ENCODE results near the gene ERAP2.

GRCh38 chr5:96909003-96909402, 32.7 kb downstream of the ERAP2 start:
- no peak for TF ChIP-seq CTCF (IDR thresholded peaks at IDR 0.05)
- TF ChIP-seq POLR2A (IDR thresholded peaks at IDR 0.05) = no peak
- TF ChIP-seq POLR2AphosphoS5 (IDR thresholded peaks at IDR 0.05) = no peak
- TF ChIP-seq EP300 (IDR thresholded peaks at IDR 0.05; ENCODE audit: low read depth) = no peak

All from transverse colon (tissue), 4 donors.